K562 (cell line): ENCODE results near the gene THEM4.

Source experiments
- HDAC6 ChIP-seq: IDR thresholded peaks from 2 replicates; pipeline ENCODE4 v1.6.1; 2012; ENCODE audit warnings: low read depth, mild to moderate bottlenecking, control low read depth, inconsistent platforms, low read length, moderate library complexity
- KLF10 ChIP-seq: fragments of 250-450 bp; sonication (Bioruptor Pico); IDR thresholded peaks from 2 replicates; pipeline ENCODE4 v1.6.1; 2021; ENCODE audit warnings: matching md5 sums
- POLR2A ChIP-seq: fragments of 450-650 bp; conservative IDR thresholded peaks from 2 replicates; pipeline ENCODE4 v1.6.1; 2016
- RAD21 ChIP-seq, 2 experiments: fragments of 250-450 bp in 1 of 2; fragments of 450-650 bp in 1 of 2; sonication (Bioruptor Pico) in 1 of 2; formaldehyde crosslinking in 1 of 2; IDR thresholded peaks in 1 of 2; conservative IDR thresholded peaks in 1 of 2; 2 replicates each; pipeline versions ENCODE4 v1.4.0 to v1.8.0; 2020 to 2022; ENCODE audit warnings: mild to moderate bottlenecking in 2 of 2, moderate library complexity in 1 of 2
- TF ChIP-seq, protein P1 (sequence below): fragments of 250-450 bp; sonication (Bioruptor Pico); IDR thresholded peaks from 2 replicates; pipeline ENCODE4 v1.8.0; 2021; ENCODE audit warnings: mild to moderate bottlenecking, moderate library complexity
- TF ChIP-seq, protein P2 (sequence below), 3 experiments: IDR thresholded peaks in 2 of 3; conservative IDR thresholded peaks in 1 of 3; 2 replicates each; pipeline ENCODE4 v1.5.1; 2011 to 2012; ENCODE audit warnings: low read length in 3 of 3, mild to moderate bottlenecking in 3 of 3, control low read depth in 2 of 3, improper control_type of control experiment in 1 of 3, inconsistent platforms in 1 of 3, low read depth in 1 of 3, mixed read lengths in 1 of 3, moderate library complexity in 1 of 3; ENCODE audit not compliant: insufficient read depth in 2 of 3

DNA sequence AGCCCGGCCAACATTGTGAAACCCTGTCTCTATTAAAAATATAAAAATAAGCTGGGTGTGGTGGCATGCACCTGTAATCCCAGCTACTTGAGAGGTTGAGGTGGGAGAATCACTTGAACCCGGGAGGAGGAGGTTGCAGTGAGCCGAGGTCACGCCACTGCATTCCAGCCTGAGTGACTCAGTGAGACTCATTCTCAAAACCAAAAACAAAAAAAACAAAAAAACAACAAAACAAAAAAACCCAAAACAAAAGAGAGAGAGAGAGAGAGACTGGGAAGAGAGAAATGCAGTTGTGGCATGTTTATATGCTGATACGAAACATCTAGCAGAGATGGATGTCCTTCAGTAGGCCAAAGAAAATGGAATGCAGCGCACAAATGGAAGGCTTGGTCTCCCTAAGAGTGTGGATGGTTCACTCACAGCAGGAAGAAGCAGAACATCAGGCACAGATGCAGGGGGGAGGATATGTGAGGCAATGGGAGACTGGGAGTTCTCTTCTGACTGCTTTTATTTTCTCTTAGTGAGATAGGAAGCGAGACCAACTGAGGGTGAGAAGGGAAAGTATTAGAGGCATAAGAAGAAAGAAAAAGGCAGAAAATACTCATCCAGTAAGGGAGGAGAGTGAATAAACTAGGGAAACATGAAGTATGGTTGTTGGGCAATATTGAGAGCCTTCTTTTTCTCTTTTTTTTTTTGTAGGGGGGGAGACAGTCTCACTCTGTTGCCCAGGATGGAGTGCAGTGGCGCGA is 16.0 kb downstream of the THEM4 start:
- TF ChIP-seq HDAC6 = no peak
- TF ChIP-seq, protein P1, sequence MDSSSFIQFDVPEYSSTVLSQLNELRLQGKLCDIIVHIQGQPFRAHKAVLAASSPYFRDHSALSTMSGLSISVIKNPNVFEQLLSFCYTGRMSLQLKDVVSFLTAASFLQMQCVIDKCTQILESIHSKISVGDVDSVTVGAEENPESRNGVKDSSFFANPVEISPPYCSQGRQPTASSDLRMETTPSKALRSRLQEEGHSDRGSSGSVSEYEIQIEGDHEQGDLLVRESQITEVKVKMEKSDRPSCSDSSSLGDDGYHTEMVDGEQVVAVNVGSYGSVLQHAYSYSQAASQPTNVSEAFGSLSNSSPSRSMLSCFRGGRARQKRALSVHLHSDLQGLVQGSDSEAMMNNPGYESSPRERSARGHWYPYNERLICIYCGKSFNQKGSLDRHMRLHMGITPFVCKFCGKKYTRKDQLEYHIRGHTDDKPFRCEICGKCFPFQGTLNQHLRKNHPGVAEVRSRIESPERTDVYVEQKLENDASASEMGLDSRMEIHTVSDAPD (CRISPR knock-in tag) = no peak
- TF ChIP-seq RAD21 (CRISPR knock-in tag; conservative IDR thresholded peaks at IDR 0.05 in 1 of 2, IDR thresholded peaks at IDR 0.05 in 1 of 2) = no peak
- TF ChIP-seq, protein P2, sequence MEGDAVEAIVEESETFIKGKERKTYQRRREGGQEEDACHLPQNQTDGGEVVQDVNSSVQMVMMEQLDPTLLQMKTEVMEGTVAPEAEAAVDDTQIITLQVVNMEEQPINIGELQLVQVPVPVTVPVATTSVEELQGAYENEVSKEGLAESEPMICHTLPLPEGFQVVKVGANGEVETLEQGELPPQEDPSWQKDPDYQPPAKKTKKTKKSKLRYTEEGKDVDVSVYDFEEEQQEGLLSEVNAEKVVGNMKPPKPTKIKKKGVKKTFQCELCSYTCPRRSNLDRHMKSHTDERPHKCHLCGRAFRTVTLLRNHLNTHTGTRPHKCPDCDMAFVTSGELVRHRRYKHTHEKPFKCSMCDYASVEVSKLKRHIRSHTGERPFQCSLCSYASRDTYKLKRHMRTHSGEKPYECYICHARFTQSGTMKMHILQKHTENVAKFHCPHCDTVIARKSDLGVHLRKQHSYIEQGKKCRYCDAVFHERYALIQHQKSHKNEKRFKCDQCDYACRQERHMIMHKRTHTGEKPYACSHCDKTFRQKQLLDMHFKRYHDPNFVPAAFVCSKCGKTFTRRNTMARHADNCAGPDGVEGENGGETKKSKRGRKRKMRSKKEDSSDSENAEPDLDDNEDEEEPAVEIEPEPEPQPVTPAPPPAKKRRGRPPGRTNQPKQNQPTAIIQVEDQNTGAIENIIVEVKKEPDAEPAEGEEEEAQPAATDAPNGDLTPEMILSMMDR (IDR thresholded peaks at IDR 0.05 in 2 of 3, conservative IDR thresholded peaks at IDR 0.05 in 1 of 3; ENCODE audit: insufficient read depth in 2 of 3, low read depth in 1 of 3, low read length in 3 of 3) = no peak
- TF ChIP-seq POLR2A = no peak; the same call in 1 of the 2 replicates
- no peak for TF ChIP-seq KLF10 (CRISPR knock-in tag)
